ENCODE measurements around the gene BCAS3. TPM values are rescaled to one million over a fixed set of nuclear protein-coding genes. Genes with fewer than 3 reads are reported as not detected.

The BCAS3 gene
- total RNA-seq (10 to 100 TPM; 10.7 to 13.5 TPM), polyA plus RNA-seq (35.3 TPM)

DNA sequence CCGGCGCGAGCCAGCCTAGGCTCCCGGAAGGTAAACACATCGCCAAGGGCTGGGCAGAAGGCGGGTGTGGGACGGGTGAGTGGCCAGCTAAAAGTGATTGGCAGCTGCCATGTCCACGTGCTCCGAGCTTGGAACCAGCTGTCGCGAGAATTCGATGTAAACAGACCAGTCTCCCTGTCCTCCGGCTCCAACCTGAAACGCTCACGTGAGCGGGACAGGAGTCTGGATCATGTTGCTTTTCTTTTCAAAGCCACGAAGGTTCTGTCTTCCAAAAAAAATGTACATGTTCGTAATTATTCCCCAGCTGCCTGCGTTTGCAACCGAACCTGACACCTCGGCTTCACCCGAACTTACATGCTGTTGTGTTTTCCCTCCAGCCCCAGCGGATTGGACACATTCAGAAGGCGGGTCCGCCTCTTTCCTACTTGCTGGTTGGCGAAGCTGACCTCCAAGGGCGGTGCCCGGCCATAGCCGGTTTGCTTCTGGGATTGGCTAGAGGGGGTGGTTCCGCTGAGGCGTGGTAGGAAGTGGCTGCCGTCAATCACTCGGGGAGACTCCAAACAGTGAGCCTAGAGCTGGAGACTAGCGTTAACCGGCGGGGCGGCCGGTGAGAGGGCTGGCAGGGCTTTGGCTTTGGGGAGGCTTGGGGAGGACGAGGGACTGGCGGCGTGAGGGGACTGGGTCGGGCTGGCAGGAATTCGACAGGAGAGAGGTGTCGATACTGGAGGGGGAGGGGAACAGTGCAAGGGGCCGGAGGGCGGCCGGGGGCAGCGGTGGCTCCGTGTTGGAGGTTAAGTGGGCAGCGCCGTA, at the start of gene BCAS3:
TSS of gene BCAS3 (plus strand) at position 544 of the 810 bp plus-strand sequence.
- Mint-ChIP-seq H3K9me3 (no peaks in the 10 kb centered on the region), H3K27ac (peak within 1 kb of the TSS; percentile 85 to 99 (median 98)), H3K36me3 (peaks cover 0 to 27% (median 3%) of the 10 kb centered on the region in 3 donors), H3K27me3 (peaks cover 0 to 5% of the 10 kb centered on the region in 2 donors), H3K4me3 (peak within 1 kb of the TSS; percentile 94 to 100 (median 98)), H3K4me1 (peaks cover 21 to 31% (median 30%) of the 10 kb centered on the region in 3 donors)
- Histone ChIP-seq H3K4me3 (ENCODE audit: low read length) (peak within 1 kb of the TSS; percentile 92), H3K9me3 (ENCODE audit: low read length) (no peaks in the 10 kb centered on the region), H3K27me3 (ENCODE audit: insufficient read depth, low read length, poor library complexity, severe bottlenecking) (no peaks in the 10 kb centered on the region), H3K36me3 (ENCODE audit: insufficient read depth, low read length) (no peaks in the 10 kb centered on the region), H3K4me1 (ENCODE audit: insufficient read depth, low read length) (peaks cover 10% of the 10 kb centered on the region), H3K27ac (ENCODE audit: low read depth, low read length) (peak within 1 kb of the TSS; percentile 53)
- CTCF ChIA-PET = interaction anchor here (1.0 to 1.5 kb wide), 6 partner anchors 11 to 545 kb away, joined by 3 read pairs; partner anchors contain the start of gene PPM1D
- POLR2A ChIA-PET = interaction anchor here (0.6 to 2.0 kb wide), 8 partner anchors 61 to 1346 kb away, joined by 3 to 11 read pairs (median 4); partner anchors contain the start of genes PPM1D, USP32 and YPEL2
- peak; percentile 93 to 97 (median 97) for DNase-seq

DNA sequence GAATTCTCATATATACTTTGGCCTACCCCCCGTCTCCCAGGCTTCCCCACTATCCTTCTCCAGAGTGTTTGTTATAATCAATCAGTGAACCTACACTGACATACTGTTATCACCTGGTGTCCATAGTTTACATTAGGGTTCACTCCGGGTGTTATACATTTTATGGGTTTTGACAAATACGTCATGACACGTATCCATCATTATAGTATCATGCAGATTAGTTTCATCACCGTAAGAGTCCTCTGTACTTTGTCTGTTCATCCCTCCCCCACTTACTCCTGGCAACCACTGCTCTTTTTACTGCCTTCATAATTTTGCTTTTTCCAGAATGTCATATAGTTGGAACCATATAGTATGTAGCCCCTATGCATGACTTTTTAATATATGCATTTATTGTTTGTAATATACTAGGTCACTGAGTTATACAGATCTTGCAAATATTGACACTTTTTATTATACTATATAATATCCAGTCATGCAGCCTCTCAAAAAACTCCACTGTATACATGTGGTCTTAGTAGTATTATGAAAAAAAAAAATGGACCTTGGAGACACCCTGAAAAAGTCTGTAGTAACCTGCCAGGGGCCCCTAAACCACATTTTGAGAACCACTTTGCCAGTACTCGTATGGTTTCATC, 49.3 kb upstream of the BCAS3 start:
- peaks cover 0 to 29% (median 5%) of the 10 kb centered on the region in 3 donors for H3K36me3 Mint-ChIP-seq
- H3K4me1 Mint-ChIP-seq = peaks cover 5 to 10% (median 8%) of the 10 kb centered on the region in 3 donors
- no peak for DNase-seq
- H3K9me3 ChIP-seq (ENCODE audit: low read length) = no peaks in the 10 kb centered on the region
- H3K4me3 Mint-ChIP-seq = no peak overlapping the region
- H3K9me3 Mint-ChIP-seq = no peaks in the 10 kb centered on the region
- CTCF ChIA-PET = interaction anchor here (1.4 kb wide), 1 partner anchor 8 kb away, joined by 3 read pairs; no protein-coding TSS in a partner anchor
- no peaks in the 10 kb centered on the region for H3K27me3 ChIP-seq (ENCODE audit: insufficient read depth, low read length, poor library complexity, severe bottlenecking)
- no peaks in the 10 kb centered on the region for H3K4me1 ChIP-seq (ENCODE audit: insufficient read depth, low read length)
- H3K36me3 ChIP-seq (ENCODE audit: insufficient read depth, low read length) = no peaks in the 10 kb centered on the region
- H3K4me3 ChIP-seq (ENCODE audit: low read length) = no peak overlapping the region
- H3K27ac ChIP-seq (ENCODE audit: low read depth, low read length) = no peak overlapping the region
- POLR2A ChIA-PET = no interaction called here
- no peaks in the 10 kb centered on the region for H3K27me3 Mint-ChIP-seq
- peak overlapping the region in 1 of 8 donors; percentile 18 for H3K27ac Mint-ChIP-seq

DNA sequence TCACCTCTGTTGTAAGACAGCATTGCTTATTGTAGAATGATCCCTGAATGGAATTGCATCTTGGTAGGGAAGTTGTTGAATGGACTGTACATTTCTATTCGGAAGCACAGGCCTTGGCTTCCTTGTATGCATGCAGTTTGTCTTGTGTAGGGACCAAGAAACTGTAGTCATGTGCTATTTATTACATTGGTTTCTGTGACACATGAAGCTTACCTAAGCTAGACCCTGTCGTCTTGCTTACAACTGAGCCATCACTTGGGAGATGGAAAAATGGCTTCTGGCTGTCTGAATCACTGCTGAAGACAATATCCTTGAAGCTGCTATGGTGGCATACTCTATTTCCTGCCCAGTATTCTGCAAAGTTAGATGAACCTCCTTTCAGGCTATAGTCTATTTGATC, 48.5 kb upstream of the BCAS3 start:
- Mint-ChIP-seq H3K27me3 (no peaks in the 10 kb centered on the region), H3K27ac (no peak overlapping the region), H3K9me3 (no peaks in the 10 kb centered on the region), H3K4me1 (peaks cover 4 to 6% (median 5%) of the 10 kb centered on the region in 3 donors), H3K4me3 (no peak overlapping the region), H3K36me3 (peaks cover 0 to 30% (median 5%) of the 10 kb centered on the region in 3 donors)
- H3K9me3 ChIP-seq (ENCODE audit: low read length) = no peaks in the 10 kb centered on the region
- H3K36me3 ChIP-seq (ENCODE audit: insufficient read depth, low read length) = no peaks in the 10 kb centered on the region
- H3K4me3 ChIP-seq (ENCODE audit: low read length) = no peak overlapping the region
- ChIA-PET POLR2A (no interaction called here), CTCF (no interaction called here)
- DNase-seq = no peak
- no peaks in the 10 kb centered on the region for H3K27me3 ChIP-seq (ENCODE audit: insufficient read depth, low read length, poor library complexity, severe bottlenecking)
- no peaks in the 10 kb centered on the region for H3K4me1 ChIP-seq (ENCODE audit: insufficient read depth, low read length)
- H3K27ac ChIP-seq (ENCODE audit: low read depth, low read length) = no peak overlapping the region

DNA sequence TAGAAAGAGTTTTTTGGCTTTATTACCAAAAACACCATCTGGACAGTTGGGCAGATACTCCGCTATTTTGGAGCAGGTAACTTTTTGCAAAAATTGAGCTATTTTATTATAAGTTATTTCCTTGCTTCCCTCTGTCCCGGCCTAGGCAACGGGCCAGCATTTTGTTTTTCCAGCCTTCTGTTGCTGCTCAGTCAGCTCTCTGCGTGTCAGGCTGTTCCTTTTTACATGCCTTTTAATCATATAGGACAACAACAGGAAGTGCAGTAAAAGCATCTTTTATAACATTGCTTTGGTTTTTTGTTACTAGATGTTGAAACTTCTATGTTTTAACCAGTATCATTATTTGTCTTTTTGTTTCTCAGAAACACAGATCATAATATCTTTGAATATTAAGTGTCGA, 47.3 kb upstream of the BCAS3 start:
- CTCF ChIA-PET = no interaction called here
- H3K27ac Mint-ChIP-seq = peak overlapping the region in 1 of 8 donors; percentile 46
- Histone ChIP-seq H3K36me3 (ENCODE audit: insufficient read depth, low read length) (no peaks in the 10 kb centered on the region), H3K27ac (ENCODE audit: low read depth, low read length) (no peak overlapping the region), H3K4me1 (ENCODE audit: insufficient read depth, low read length) (no peaks in the 10 kb centered on the region), H3K4me3 (ENCODE audit: low read length) (no peak overlapping the region), H3K9me3 (ENCODE audit: low read length) (no peaks in the 10 kb centered on the region), H3K27me3 (ENCODE audit: insufficient read depth, low read length, poor library complexity, severe bottlenecking) (no peaks in the 10 kb centered on the region)
- H3K36me3 Mint-ChIP-seq = peaks cover 0 to 37% (median 5%) of the 10 kb centered on the region in 3 donors
- no peak overlapping the region for H3K4me3 Mint-ChIP-seq
- no peaks in the 10 kb centered on the region for H3K27me3 Mint-ChIP-seq
- H3K4me1 Mint-ChIP-seq = peaks cover 4 to 6% (median 5%) of the 10 kb centered on the region in 3 donors
- DNase-seq = no peak
- H3K9me3 Mint-ChIP-seq = no peaks in the 10 kb centered on the region
- POLR2A ChIA-PET = no interaction called here

DNA sequence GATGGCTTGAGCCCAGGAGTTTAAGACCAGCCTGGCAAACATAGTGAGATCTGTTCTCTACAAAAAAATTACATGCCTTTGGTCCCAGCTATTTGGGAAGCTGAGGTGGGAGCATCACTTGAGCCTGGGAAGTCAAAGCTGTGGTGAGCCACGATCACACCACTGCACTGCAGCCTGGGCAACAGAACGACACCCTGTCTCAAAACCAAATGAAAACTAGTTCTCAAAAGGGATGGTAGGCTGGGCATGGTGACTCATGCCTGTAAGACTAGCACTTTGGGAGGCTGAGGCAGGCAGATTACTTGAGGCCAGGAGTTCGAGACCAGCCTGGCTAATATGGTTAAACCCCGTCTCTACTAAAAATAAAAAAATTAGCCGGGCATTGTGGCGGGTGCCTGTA, 46.5 kb upstream of the BCAS3 start:
- Mint-ChIP-seq H3K4me1 (peaks cover 4 to 6% (median 5%) of the 10 kb centered on the region in 3 donors), H3K36me3 (peaks cover 0 to 42% (median 3%) of the 10 kb centered on the region in 3 donors), H3K27ac (peak overlapping the region in 2 of 8 donors; percentile 71 to 79), H3K9me3 (no peaks in the 10 kb centered on the region), H3K4me3 (no peak overlapping the region), H3K27me3 (no peaks in the 10 kb centered on the region)
- H3K27me3 ChIP-seq (ENCODE audit: insufficient read depth, low read length, poor library complexity, severe bottlenecking) = no peaks in the 10 kb centered on the region
- no peaks in the 10 kb centered on the region for H3K36me3 ChIP-seq (ENCODE audit: insufficient read depth, low read length)
- no peak overlapping the region for H3K4me3 ChIP-seq (ENCODE audit: low read length)
- CTCF ChIA-PET = no interaction called here
- POLR2A ChIA-PET = no interaction called here
- H3K27ac ChIP-seq (ENCODE audit: low read depth, low read length) = no peak overlapping the region
- H3K4me1 ChIP-seq (ENCODE audit: insufficient read depth, low read length) = no peaks in the 10 kb centered on the region
- H3K9me3 ChIP-seq (ENCODE audit: low read length) = no peaks in the 10 kb centered on the region
- DNase-seq = no peak

DNA sequence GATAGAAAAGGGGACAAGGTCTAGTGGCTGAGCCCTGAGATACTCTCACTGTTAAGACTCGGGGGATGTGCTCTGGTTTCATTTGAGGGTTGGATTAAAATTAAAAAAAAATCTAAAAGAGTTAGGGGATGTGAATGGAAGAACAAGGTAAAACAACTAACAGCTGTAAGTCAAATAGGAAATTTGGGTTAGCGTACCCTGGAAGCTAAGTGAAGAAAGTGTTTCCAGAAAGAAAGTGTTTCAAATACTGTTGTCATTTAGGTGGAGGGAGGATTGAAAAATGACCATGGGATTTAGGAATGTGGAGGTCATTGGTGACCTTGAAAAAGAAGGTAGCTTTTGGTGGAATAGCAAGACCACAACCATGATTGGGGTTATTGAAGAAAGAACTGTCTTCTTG, 40.0 kb upstream of the BCAS3 start:
- Histone ChIP-seq H3K27me3 (ENCODE audit: insufficient read depth, low read length, poor library complexity, severe bottlenecking) (no peaks in the 10 kb centered on the region), H3K36me3 (ENCODE audit: insufficient read depth, low read length) (no peaks in the 10 kb centered on the region), H3K4me1 (ENCODE audit: insufficient read depth, low read length) (no peaks in the 10 kb centered on the region), H3K27ac (ENCODE audit: low read depth, low read length) (no peak overlapping the region), H3K4me3 (ENCODE audit: low read length) (no peak overlapping the region), H3K9me3 (ENCODE audit: low read length) (no peaks in the 10 kb centered on the region)
- Mint-ChIP-seq H3K4me1 (peaks cover 6 to 14% (median 8%) of the 10 kb centered on the region in 3 donors), H3K36me3 (peaks cover 0 to 58% (median 5%) of the 10 kb centered on the region in 3 donors), H3K4me3 (no peak overlapping the region), H3K9me3 (no peaks in the 10 kb centered on the region), H3K27me3 (no peaks in the 10 kb centered on the region), H3K27ac (peak overlapping the region in 5 of 8 donors; percentile 1 to 75 (median 30))
- CTCF ChIA-PET = interaction anchor here (1.0 to 2.1 kb wide), 10 partner anchors 15 to 68 kb away, joined by 3 to 6 read pairs (median 4); no protein-coding TSS in a partner anchor
- POLR2A ChIA-PET = no interaction called here
- DNase-seq = no peak

DNA sequence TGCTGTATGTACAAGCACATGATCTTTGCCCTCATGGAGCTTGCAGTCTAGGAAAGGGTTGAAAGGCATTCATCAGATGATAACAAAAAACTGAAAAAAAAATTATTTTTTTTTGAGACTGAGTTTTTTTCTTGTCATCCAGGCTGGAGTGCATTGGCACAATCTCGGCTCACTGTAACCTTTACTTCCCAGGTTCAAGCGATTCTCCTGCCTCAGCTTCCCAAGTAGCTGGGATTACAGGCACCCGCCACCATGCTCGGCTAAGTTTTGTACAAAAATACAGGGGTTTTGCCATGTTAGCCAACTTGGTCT, 38.7 kb upstream of the BCAS3 start:
- Histone ChIP-seq H3K36me3 (ENCODE audit: insufficient read depth, low read length) (no peaks in the 10 kb centered on the region), H3K27ac (ENCODE audit: low read depth, low read length) (no peak overlapping the region)

DNA sequence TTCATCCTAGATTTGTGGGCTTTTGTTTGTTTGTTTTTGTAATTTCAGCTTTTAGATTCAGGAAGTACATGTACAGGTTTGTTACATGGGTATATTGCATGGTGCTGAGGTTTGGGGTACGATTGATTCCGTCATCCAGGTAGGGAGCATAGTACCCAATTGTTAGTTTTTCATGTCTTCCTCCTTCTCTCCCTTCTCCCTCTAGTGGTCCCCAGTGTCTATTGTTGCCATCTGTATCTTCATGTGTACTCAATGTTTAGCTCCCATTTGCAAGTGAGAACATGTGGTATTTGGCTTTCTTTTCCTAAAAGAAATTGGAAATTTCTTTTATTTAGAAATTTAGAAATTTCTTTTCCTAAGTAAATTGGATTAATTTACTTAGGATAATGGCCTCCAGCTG, 37.1 kb upstream of the BCAS3 start:
- no peaks in the 10 kb centered on the region for H3K9me3 ChIP-seq (ENCODE audit: low read length)
- Mint-ChIP-seq H3K4me3 (no peak overlapping the region), H3K27me3 (no peaks in the 10 kb centered on the region), H3K36me3 (peaks cover 0 to 50% (median 6%) of the 10 kb centered on the region in 3 donors), H3K9me3 (no peaks in the 10 kb centered on the region), H3K4me1 (peaks cover 6 to 14% (median 6%) of the 10 kb centered on the region in 3 donors), H3K27ac (peak overlapping the region in 2 of 8 donors; percentile 51 to 90)
- H3K4me1 ChIP-seq (ENCODE audit: insufficient read depth, low read length) = no peaks in the 10 kb centered on the region
- H3K36me3 ChIP-seq (ENCODE audit: insufficient read depth, low read length) = no peaks in the 10 kb centered on the region
- POLR2A ChIA-PET = no interaction called here
- no peak for DNase-seq
- H3K4me3 ChIP-seq (ENCODE audit: low read length) = no peak overlapping the region
- H3K27me3 ChIP-seq (ENCODE audit: insufficient read depth, low read length, poor library complexity, severe bottlenecking) = no peaks in the 10 kb centered on the region
- CTCF ChIA-PET = interaction anchor here (1.3 to 1.8 kb wide), 2 partner anchors 24 to 41 kb away, joined by 3 to 5 read pairs; no protein-coding TSS in a partner anchor
- no peak overlapping the region for H3K27ac ChIP-seq (ENCODE audit: low read depth, low read length)

More for the DNA sequence above, 38.7 kb upstream of the BCAS3 start:
- Mint-ChIP-seq H3K36me3 (peaks cover 0 to 58% (median 5%) of the 10 kb centered on the region in 3 donors), H3K4me1 (peaks cover 6 to 14% (median 6%) of the 10 kb centered on the region in 3 donors), H3K4me3 (no peak overlapping the region), H3K27me3 (no peaks in the 10 kb centered on the region), H3K27ac (no peak overlapping the region), H3K9me3 (no peaks in the 10 kb centered on the region)
- H3K27me3 ChIP-seq (ENCODE audit: insufficient read depth, low read length, poor library complexity, severe bottlenecking) = no peaks in the 10 kb centered on the region
- no peak overlapping the region for H3K4me3 ChIP-seq (ENCODE audit: low read length)
- no peaks in the 10 kb centered on the region for H3K4me1 ChIP-seq (ENCODE audit: insufficient read depth, low read length)
- ChIA-PET POLR2A (no interaction called here), CTCF (interaction anchor here (0.7 to 2.1 kb wide), 8 partner anchors 10 to 162 kb away, joined by 3 to 6 read pairs (median 4); no protein-coding TSS in a partner anchor)
- DNase-seq = no peak
- no peaks in the 10 kb centered on the region for H3K9me3 ChIP-seq (ENCODE audit: low read length)
